GM10266 (cell line): ENCODE data around the gene NPAS2.

Source experiments
- DNase-seq: peaks from one replicate; pipeline ENCODE4 v3.0.0; 2012; ENCODE audit errors: extremely low spot score
- TF ChIP-seq, protein P1 (sequence below): IDR thresholded peaks from 2 replicates; pipeline ENCODE4 v1.5.1; 2012; ENCODE audit warnings: mild to moderate bottlenecking, low read depth; ENCODE audit not compliant: control insufficient read depth, insufficient read depth; ENCODE audit errors: missing control alignments

Gene NPAS2

GRCh38 chr2:101023327-101024107, 203.6 kb downstream of the NPAS2 start:
- TF ChIP-seq, protein P1, sequence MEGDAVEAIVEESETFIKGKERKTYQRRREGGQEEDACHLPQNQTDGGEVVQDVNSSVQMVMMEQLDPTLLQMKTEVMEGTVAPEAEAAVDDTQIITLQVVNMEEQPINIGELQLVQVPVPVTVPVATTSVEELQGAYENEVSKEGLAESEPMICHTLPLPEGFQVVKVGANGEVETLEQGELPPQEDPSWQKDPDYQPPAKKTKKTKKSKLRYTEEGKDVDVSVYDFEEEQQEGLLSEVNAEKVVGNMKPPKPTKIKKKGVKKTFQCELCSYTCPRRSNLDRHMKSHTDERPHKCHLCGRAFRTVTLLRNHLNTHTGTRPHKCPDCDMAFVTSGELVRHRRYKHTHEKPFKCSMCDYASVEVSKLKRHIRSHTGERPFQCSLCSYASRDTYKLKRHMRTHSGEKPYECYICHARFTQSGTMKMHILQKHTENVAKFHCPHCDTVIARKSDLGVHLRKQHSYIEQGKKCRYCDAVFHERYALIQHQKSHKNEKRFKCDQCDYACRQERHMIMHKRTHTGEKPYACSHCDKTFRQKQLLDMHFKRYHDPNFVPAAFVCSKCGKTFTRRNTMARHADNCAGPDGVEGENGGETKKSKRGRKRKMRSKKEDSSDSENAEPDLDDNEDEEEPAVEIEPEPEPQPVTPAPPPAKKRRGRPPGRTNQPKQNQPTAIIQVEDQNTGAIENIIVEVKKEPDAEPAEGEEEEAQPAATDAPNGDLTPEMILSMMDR: no peak
- no peak for DNase-seq

DNA sequence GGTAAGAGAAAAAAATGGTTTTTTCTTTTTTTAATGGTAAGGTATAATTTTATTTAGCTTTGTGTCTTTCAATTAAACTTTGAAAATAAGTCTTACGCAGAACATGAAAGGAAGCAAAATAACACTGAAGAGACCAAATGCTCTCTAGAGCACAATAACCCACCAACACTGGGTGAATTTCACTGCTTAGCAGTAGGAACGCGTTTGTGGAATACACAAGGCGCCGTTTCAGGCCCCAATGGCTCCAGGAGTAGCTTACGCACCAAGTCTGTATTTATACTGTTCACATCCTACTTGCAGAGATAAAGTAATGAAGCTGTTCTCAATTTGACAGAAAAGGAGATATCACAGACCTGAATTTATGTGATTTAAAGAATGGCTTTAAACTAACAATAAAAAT, 205.6 kb downstream of the NPAS2 start:
- no peak for DNase-seq
- TF ChIP-seq, protein P1: no peak

DNA sequence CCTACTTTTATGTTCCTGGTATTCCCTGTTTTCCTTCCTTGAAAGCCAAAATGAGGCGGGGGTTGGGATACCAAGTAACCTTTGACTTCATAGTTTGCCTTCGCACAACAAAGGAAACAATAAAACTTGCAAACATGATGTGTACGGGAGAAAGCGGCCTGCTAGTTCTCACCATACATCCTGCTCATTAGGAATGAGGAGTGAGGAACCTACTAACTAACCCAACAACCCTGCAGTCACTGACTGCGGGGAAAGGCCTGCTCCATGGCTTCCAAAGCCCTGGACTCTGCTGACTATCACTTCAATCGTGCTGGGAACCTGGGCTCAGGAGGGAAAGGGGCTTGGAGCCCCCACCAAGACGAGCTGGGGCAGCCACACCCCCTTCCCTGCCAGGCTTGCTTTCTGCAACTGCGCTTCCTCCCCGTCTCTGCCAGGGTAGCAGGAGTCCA, 206.3 kb downstream of the NPAS2 start:
- TF ChIP-seq, protein P1: no peak
- no peak for DNase-seq

DNA sequence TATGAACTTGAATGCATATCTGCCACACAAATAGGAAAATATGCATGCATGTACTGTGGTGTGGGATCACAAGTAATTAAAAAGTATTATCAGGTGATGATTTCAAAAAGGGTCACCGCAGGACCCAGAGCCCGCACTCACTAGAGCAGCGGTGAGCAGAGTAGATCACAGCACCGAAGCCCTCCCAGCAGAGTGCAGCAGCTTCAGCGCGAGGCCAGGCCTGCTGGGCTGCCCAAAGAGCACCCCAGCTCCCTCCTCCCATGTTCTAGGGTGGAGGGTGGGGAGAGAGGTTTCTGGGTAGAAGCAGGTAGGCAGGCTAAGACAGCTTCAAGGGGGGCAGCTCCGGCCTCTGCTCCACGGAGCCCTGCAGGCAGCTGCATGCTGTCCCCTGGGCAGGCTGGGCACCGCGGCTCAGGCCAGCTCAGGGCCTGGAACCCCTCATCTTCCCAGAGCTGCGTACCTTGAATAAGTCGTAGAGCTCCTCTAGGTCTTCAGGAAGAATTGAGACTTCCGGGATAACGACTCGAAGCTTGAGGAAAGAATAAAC, 207.1 kb downstream of the NPAS2 start:
- TF ChIP-seq, protein P1: no peak

DNA sequence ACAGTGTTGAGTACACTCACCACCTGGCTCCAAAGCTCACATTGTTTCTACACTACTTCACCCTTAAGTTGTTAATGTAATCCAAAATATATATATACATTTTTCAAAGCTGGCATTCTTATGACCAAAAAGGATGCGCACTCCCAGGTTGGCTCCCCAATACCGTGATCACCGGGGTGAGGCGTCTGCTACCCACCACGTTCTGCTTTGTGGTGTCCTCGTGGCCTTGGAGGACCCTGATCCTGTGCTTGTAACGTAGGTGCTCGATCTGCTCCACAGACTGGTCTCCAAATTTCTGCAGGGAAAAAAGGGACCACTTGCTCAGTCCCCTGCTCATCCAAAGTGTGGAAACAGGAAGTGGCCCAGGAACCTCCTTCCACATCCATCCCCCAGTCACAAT, 207.9 kb downstream of the NPAS2 start:
- TF ChIP-seq, protein P1: no peak
- DNase-seq: no peak

More for the DNA sequence above, 207.1 kb downstream of the NPAS2 start:
- DNase-seq: no peak

DNA sequence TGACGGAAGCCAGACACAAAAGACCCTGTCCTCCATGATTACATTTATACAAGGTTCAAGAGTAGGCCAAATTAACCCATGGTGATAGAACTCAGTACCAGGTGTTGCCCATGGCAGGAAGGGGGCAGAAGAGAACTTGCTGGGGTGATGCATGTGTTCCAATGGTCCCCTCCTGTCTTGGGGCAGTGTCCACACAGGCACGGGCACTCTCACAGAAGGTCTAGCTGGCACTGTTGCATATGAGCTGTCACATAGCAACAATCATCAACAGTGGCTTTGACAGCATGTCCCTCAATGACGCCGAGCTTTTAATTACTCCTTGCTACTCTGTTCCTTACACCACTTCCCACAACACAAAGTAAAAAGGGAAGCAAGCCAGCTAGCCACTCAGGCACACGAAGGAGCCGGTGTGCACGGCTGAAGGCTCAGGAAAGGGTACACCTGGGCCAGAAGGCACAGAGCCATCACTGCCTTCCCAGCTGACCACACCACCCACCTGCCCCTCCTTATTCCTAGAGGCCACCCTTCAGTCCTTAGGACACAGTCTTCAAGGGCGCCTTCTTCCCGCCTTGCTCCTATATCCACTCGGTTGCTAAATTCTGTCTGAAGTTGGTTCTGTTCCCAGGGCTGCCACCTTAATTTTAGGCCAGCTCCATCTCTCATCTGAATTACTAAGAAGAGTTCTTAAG, 211.1 kb downstream of the NPAS2 start:
- TF ChIP-seq, protein P1: no peak
- no peak for DNase-seq
